SHP77 (cell line): ENCODE results near the gene CLINT1.

Experiments used
- DNase-seq, 2 experiments: peaks; one replicate each; lab custom pipeline; 2025; lab: John Stamatoyannopoulos, UW

CLINT1 gene

GRCh38 chr5:157758706-157759105 lies 100.2 kb downstream of the CLINT1 start:
- DNase-seq, result no peak

GRCh38 chr5:157756122-157756521 lies 102.8 kb downstream of the CLINT1 start:
- DNase-seq, result no peak

- DNase-seq, result no peak
Measured at GRCh38 chr5:157750320-157750719, 108.6 kb downstream of the CLINT1 start.

GRCh38 chr5:157749462-157749799 lies 109.5 kb downstream of the CLINT1 start:
- no peak for DNase-seq

GRCh38 chr5:157748760-157749461 lies 110.0 kb downstream of the CLINT1 start:
- DNase-seq, result no peak

- no peak for DNase-seq
Measured at GRCh38 chr5:157747766-157748700, 110.9 kb downstream of the CLINT1 start.

GRCh38 chr5:157747173-157747740 lies 111.7 kb downstream of the CLINT1 start:
- no peak for DNase-seq

GRCh38 chr5:157745041-157745456 lies 113.9 kb downstream of the CLINT1 start:
- no peak for DNase-seq

- no peak for DNase-seq
Measured at GRCh38 chr5:157744051-157745011, 114.6 kb downstream of the CLINT1 start.

- peak; percentile 59 to 69 for DNase-seq
Measured at GRCh38 chr5:157743163-157744050, 115.5 kb downstream of the CLINT1 start, which contains the start of gene LSM11. LSM11 (plus strand) TSS chr5:157743712; CDS start chr5:157743751, 39 bp downstream.

- DNase-seq, result no peak
Measured at GRCh38 chr5:157741131-157741530, 117.8 kb downstream of the CLINT1 start.

- DNase-seq, result peak; percentile 23 to 40
Measured at GRCh38 chr5:157740229-157740610, 118.7 kb downstream of the CLINT1 start.

- DNase-seq, result no peak
Measured at GRCh38 chr5:157739388-157740228, 119.3 kb downstream of the CLINT1 start.

GRCh38 chr5:157735991-157736390 lies 123.0 kb downstream of the CLINT1 start:
- DNase-seq, result no peak
